ENCODE measurements around the gene ZNF649. TPM values are rescaled to one million over a fixed set of nuclear protein-coding genes. Genes with fewer than 3 reads are reported as not detected.

The ZNF649 gene
- total RNA-seq (2022; extraction: Qiagen RNA extraction), result 0.17 to 0.41 TPM (median 0.22 TPM) in 5 replicates

GRCh38 chr19:51904331-51905165 is at the start of gene ZNF649:
ZNF649 (minus strand) TSS chr19:51905017; CDS start chr19:51900107, 4,910 bp downstream.

GRCh38 chr19:51926784-51927741 is 22.2 kb upstream of the ZNF649 start, which contains the start of gene ZNF613:
ZNF613 (plus strand) TSS chr19:51927472; CDS start chr19:51936221, 8,749 bp downstream.

DNA sequence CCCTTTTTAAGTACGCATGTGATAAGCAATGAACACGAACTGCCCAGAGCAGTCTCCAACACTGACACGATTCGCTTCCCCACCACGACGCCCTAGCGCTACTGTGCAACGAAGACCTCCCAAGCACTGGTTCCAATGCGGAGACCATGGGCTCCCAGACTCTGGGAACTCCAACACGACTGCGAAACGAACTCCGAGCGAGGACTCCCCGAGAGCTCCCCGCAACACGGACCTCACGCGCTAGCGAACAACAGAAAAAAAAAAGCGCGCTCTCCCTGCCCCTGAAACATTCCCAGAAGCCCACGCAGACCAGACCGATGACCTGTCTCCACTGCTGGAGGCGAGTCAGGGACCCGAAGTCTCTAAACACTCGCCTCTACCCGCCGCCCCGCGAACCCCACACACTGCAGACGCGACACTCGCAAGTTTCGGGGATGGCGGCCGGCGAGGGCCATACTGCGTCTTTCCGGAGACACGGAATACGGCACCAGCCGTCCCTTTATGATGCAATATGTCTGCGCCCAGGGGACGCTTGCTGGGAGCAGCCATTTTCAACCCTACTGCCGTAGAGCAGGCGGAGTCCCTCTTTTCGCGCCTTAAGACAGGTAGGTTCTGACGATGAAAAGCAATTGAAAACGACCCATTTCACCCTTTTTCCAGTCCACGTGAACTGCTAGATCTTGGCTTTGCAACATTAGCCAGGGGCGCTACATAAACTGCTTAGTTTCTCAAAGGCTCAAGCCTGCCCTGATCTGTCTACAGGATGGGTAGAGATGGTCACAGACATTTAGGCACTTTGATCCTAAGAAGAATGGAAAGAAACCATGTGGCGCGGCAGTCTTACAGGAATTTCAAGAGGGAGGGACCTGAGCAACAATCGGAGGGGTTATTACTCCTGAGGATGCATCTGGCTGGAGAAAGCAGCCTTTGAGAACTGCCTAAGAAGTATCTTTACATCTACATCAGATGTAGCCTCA is 17.0 kb downstream of the ZNF649 start, which contains the start of gene ZNF577:
Gene ZNF577, minus strand, starts transcription at position 430 of the 977 bp plus-strand sequence. CDS start 7,569 bp downstream, outside the sequence.

Other genes starting within 250 kb of the ZNF649 start
- 10.0 to 14.7 TPM (median 13.1 TPM) in 5 replicates for gene SPACA6, start 211.7 kb downstream of the ZNF649 start, total RNA-seq (2022; extraction: Qiagen RNA extraction)
- gene HAS1, start 181.0 kb downstream of the ZNF649 start, total RNA-seq (2022; extraction: Qiagen RNA extraction), result 0.06 TPM in 2 of 5 replicates, not detected in the others
- gene FPR1, start 153.1 kb downstream of the ZNF649 start, total RNA-seq (2022; extraction: Qiagen RNA extraction), result 0.05 to 0.15 TPM (median 0.08 TPM) in 5 replicates
- not detected in 5 replicates for gene FPR2, start 143.8 kb downstream of the ZNF649 start, total RNA-seq (2022; extraction: Qiagen RNA extraction)
- not detected in 5 replicates for gene FPR3, start 109.9 kb downstream of the ZNF649 start, total RNA-seq (2022; extraction: Qiagen RNA extraction)
- gene ZNF577, start 17.1 kb downstream of the ZNF649 start, total RNA-seq (2022; extraction: Qiagen RNA extraction), result 0.08 to 0.17 TPM (median 0.09 TPM) in 4 of 5 replicates, not detected in the other
- gene ZNF613, start 22.5 kb upstream of the ZNF649 start, total RNA-seq (2022; extraction: Qiagen RNA extraction), result 0.63 to 1.9 TPM (median 1.5 TPM) in 5 replicates
- 3.3 to 6.3 TPM (median 3.6 TPM) in 5 replicates for gene ZNF350, start 81.8 kb upstream of the ZNF649 start, total RNA-seq (2022; extraction: Qiagen RNA extraction)
- 2.2 to 5.9 TPM (median 3.4 TPM) in 5 replicates for gene ZNF615, start 103.2 kb upstream of the ZNF649 start, total RNA-seq (2022; extraction: Qiagen RNA extraction)
- gene ZNF614, start 123.4 kb upstream of the ZNF649 start, total RNA-seq (2022; extraction: Qiagen RNA extraction), result 2.5 to 3.8 TPM (median 3.1 TPM) in 5 replicates
- gene ZNF432, start 143.8 kb upstream of the ZNF649 start, total RNA-seq (2022; extraction: Qiagen RNA extraction), result 1.3 to 1.9 TPM (median 1.6 TPM) in 5 replicates
- 1.5 to 2.4 TPM (median 2.3 TPM) in 5 replicates for gene ZNF841, start 190.7 kb upstream of the ZNF649 start, total RNA-seq (2022; extraction: Qiagen RNA extraction)
- gene ZNF616, start 234.9 kb upstream of the ZNF649 start, total RNA-seq (2022; extraction: Qiagen RNA extraction), result 0.52 to 0.85 TPM (median 0.75 TPM) in 5 replicates

Data from A549 treated with Hydrocortisone at 1 μM for 4 hours (cell line).